Peyer's patch (tissue), 4 donors: ENCODE measurements around the gene FBXO42.

ENCODE experiments used
- POLR2A ChIP-seq, 2 donors: fragments of 450-650 bp; IDR thresholded peaks; one replicate each; pipeline ENCODE4 v1.5.1; 2017; ENCODE audit warnings: antibody characterized with exemption in 2 of 2, mild to moderate bottlenecking in 2 of 2, moderate library complexity in 2 of 2
- TF ChIP-seq, protein P1 (sequence below), 6 experiments: fragments of 450-650 bp in 4 of 6; fragments of 200-600 bp in 2 of 6; sonication (generic) in 1 of 6; IDR thresholded peaks; one replicate each; pipeline ENCODE4 v1.5.1; 2017 to 2019; ENCODE audit warnings: antibody characterized with exemption in 6 of 6, mild to moderate bottlenecking in 3 of 6, moderate library complexity in 1 of 6

DNA sequence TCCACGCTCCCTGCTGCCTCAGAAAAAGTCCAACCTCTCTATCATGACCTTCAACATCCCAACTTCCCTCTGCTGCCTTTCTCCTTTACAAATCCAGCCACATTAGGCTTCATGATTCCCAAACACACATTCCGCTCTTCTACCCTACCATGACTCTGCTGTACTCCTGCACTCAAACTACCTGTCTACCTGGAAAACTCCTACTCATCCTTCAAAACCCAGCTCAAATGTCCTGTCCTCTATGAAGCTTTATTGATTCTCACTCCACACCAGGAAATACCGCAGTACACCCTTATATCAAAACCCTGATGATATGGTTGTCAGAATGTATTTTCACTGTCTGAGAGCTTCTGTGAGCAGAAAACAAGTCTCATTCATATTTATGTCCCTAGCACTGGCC lies 148.7 kb downstream of the FBXO42 start:
- TF ChIP-seq, protein P1, sequence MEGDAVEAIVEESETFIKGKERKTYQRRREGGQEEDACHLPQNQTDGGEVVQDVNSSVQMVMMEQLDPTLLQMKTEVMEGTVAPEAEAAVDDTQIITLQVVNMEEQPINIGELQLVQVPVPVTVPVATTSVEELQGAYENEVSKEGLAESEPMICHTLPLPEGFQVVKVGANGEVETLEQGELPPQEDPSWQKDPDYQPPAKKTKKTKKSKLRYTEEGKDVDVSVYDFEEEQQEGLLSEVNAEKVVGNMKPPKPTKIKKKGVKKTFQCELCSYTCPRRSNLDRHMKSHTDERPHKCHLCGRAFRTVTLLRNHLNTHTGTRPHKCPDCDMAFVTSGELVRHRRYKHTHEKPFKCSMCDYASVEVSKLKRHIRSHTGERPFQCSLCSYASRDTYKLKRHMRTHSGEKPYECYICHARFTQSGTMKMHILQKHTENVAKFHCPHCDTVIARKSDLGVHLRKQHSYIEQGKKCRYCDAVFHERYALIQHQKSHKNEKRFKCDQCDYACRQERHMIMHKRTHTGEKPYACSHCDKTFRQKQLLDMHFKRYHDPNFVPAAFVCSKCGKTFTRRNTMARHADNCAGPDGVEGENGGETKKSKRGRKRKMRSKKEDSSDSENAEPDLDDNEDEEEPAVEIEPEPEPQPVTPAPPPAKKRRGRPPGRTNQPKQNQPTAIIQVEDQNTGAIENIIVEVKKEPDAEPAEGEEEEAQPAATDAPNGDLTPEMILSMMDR (IDR thresholded peaks at IDR 0.05) = no peak
- TF ChIP-seq POLR2A (IDR thresholded peaks at IDR 0.05) = no peak
